ENCODE data around the gene CCDC170. TPM values are rescaled to one million over a fixed set of nuclear protein-coding genes. Genes with fewer than 3 reads are reported as not detected.

The CCDC170 gene
- total RNA-seq, 1 experiment from 2014 or later: not detected

- Histone ChIP-seq H3K36me3 (ENCODE audit: control insufficient read depth, insufficient read depth, low read length) (no peaks in the 10 kb centered on the region), H3K27ac (ENCODE audit: low read length) (no peak overlapping the region), H3K9me3 (ENCODE audit: control insufficient read depth, insufficient read depth, low read depth, low read length) (no peaks in the 10 kb centered on the region), H3K4me1 (ENCODE audit: control insufficient read depth, insufficient read depth, low read length) (no peaks in the 10 kb centered on the region), H3K4me3 (ENCODE audit: low read depth in 2 of 2, low read length in 2 of 2) (no peak overlapping the region), H3K27me3 (ENCODE audit: control insufficient read depth, insufficient read depth, low read length) (no peaks in the 10 kb centered on the region)
- intact Hi-C loops (cut with micrococcal nuclease; ENCODE audit: unreplicated experiment) (no loop called here), in situ Hi-C loops (cut with HindIII; ENCODE audit: low pct_unique_long_range_greater_than_20kb, low sequenced_read_pairs) (no loop called here)
- DNase-seq (ENCODE audit: low read depth, low spot score) (no peak), ATAC-seq (no peak)
- TF ChIP-seq, protein P1, sequence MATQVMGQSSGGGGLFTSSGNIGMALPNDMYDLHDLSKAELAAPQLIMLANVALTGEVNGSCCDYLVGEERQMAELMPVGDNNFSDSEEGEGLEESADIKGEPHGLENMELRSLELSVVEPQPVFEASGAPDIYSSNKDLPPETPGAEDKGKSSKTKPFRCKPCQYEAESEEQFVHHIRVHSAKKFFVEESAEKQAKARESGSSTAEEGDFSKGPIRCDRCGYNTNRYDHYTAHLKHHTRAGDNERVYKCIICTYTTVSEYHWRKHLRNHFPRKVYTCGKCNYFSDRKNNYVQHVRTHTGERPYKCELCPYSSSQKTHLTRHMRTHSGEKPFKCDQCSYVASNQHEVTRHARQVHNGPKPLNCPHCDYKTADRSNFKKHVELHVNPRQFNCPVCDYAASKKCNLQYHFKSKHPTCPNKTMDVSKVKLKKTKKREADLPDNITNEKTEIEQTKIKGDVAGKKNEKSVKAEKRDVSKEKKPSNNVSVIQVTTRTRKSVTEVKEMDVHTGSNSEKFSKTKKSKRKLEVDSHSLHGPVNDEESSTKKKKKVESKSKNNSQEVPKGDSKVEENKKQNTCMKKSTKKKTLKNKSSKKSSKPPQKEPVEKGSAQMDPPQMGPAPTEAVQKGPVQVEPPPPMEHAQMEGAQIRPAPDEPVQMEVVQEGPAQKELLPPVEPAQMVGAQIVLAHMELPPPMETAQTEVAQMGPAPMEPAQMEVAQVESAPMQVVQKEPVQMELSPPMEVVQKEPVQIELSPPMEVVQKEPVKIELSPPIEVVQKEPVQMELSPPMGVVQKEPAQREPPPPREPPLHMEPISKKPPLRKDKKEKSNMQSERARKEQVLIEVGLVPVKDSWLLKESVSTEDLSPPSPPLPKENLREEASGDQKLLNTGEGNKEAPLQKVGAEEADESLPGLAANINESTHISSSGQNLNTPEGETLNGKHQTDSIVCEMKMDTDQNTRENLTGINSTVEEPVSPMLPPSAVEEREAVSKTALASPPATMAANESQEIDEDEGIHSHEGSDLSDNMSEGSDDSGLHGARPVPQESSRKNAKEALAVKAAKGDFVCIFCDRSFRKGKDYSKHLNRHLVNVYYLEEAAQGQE (IDR thresholded peaks at IDR 0.05; ENCODE audit: insufficient read depth in 1 of 2, low read depth in 2 of 2, low read length in 1 of 2): no peak
- TF ChIP-seq SIN3A (IDR thresholded peaks at IDR 0.05; ENCODE audit: borderline replicate concordance, insufficient read depth, low read depth, low read length) (no peak), TCF7L2 (IDR thresholded peaks at IDR 0.05; ENCODE audit: low read depth, low read length) (no peak), CTCF (IDR thresholded peaks at IDR 0.05) (no peak), POLR2AphosphoS5 (IDR thresholded peaks at IDR 0.05; ENCODE audit: low read depth, low read length) (no peak)
- CTCF ChIA-PET: no interaction called here
- POLR2A ChIA-PET: no interaction called here
- no TSS peak for BruUV-seq (replicated peaks)
Observed at GRCh38 chr6:151553416-151554165, 59.8 kb downstream of the CCDC170 start.

GRCh38 chr6:151561238-151561637 is 67.4 kb downstream of the CCDC170 start:
- CTCF ChIA-PET: no interaction called here

More at GRCh38 chr6:151561238-151561637, 67.4 kb downstream of the CCDC170 start:
- no TSS peak for BruUV-seq (replicated peaks)
- Histone ChIP-seq H3K4me1 (ENCODE audit: control insufficient read depth, insufficient read depth, low read length) (no peaks in the 10 kb centered on the region), H3K36me3 (ENCODE audit: control insufficient read depth, insufficient read depth, low read length) (no peaks in the 10 kb centered on the region), H3K9me3 (ENCODE audit: control insufficient read depth, insufficient read depth, low read depth, low read length) (no peaks in the 10 kb centered on the region; the same call in 1 of the 2 replicates), H3K27ac (ENCODE audit: low read length) (no peak overlapping the region), H3K27me3 (ENCODE audit: control insufficient read depth, insufficient read depth, low read length) (no peaks in the 10 kb centered on the region), H3K4me3 (ENCODE audit: low read depth in 2 of 2, low read length in 2 of 2) (no peak overlapping the region)
- TF ChIP-seq TCF7L2 (IDR thresholded peaks at IDR 0.05; ENCODE audit: low read depth, low read length): no peak
- TF ChIP-seq SIN3A (IDR thresholded peaks at IDR 0.05; ENCODE audit: borderline replicate concordance, insufficient read depth, low read depth, low read length): no peak
- TF ChIP-seq CTCF (IDR thresholded peaks at IDR 0.05): no peak
- TF ChIP-seq, protein P1 (IDR thresholded peaks at IDR 0.05; ENCODE audit: insufficient read depth in 1 of 2, low read depth in 2 of 2, low read length in 1 of 2): no peak
- no peak for TF ChIP-seq POLR2AphosphoS5 (IDR thresholded peaks at IDR 0.05; ENCODE audit: low read depth, low read length)
- in situ Hi-C loops (cut with HindIII; ENCODE audit: low pct_unique_long_range_greater_than_20kb, low sequenced_read_pairs): no loop called here
- no peak for ATAC-seq
- DNase-seq (ENCODE audit: low read depth, low spot score): no peak
- intact Hi-C loops (cut with micrococcal nuclease; ENCODE audit: unreplicated experiment): no loop called here
- POLR2A ChIA-PET: no interaction called here

Data from Panc1 (cell line).